ENCODE data around the gene TACR1. TPM values are rescaled to one million over a fixed set of nuclear protein-coding genes. Genes with fewer than 3 reads are reported as not detected.
A peak's percentile ranks its signal among the peaks of the same experiment; 100 is the strongest.

The TACR1 gene
- total RNA-seq, 1 donor = not detected

- TF ChIP-seq CTCF (IDR thresholded peaks at IDR 0.05; ENCODE audit: insufficient read depth, low read depth, low read length) = peak; percentile 54
- no peak overlapping the region for H3K4me3 ChIP-seq (ENCODE audit: low read depth, low read length)
- DNase-seq (ENCODE audit: low read depth) = peak; percentile 21
Observed at GRCh38 chr2:75098856-75099255, 100.5 kb downstream of the TACR1 start.

- DNase-seq (ENCODE audit: low read depth) = no peak
- TF ChIP-seq CTCF (IDR thresholded peaks at IDR 0.05; ENCODE audit: insufficient read depth, low read depth, low read length) = no peak
- no peak overlapping the region for H3K4me3 ChIP-seq (ENCODE audit: low read depth, low read length)
Observed at GRCh38 chr2:75097831-75098230, 101.5 kb downstream of the TACR1 start.

GRCh38 chr2:75094405-75094804 lies 104.9 kb downstream of the TACR1 start:
- no peak for DNase-seq (ENCODE audit: low read depth)
- no peak overlapping the region for H3K4me3 ChIP-seq (ENCODE audit: low read depth, low read length)
- no peak for TF ChIP-seq CTCF (IDR thresholded peaks at IDR 0.05; ENCODE audit: insufficient read depth, low read depth, low read length)

GRCh38 chr2:75090770-75091515 lies 108.4 kb downstream of the TACR1 start:
- TF ChIP-seq CTCF (IDR thresholded peaks at IDR 0.05; ENCODE audit: insufficient read depth, low read depth, low read length) = no peak
- H3K4me3 ChIP-seq (ENCODE audit: low read depth, low read length) = no peak overlapping the region
- DNase-seq (ENCODE audit: low read depth) = no peak

DNA sequence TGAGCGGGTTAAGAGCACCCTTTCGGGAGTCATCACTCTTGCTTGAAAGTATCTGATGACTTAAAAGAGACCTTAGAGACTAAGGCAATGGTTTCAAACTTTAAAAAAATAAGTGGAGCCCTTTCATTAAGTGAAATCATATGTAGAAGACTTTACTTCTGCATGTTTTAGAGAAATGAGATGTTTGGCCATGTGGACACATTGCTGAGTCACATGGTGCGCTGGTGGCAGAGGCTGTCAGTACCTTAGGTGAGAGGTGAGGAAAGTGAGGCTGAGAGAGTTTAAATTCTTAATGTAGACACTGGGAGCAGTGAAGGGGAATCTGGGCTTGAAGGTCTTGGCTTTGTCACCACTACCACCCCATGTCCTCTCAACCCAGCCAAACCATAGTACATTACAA lies 109.8 kb downstream of the TACR1 start:
- no peak for TF ChIP-seq CTCF (IDR thresholded peaks at IDR 0.05; ENCODE audit: insufficient read depth, low read depth, low read length)
- no peak for DNase-seq (ENCODE audit: low read depth)
- H3K4me3 ChIP-seq (ENCODE audit: low read depth, low read length) = no peak overlapping the region

- DNase-seq (ENCODE audit: low read depth) = no peak
- TF ChIP-seq CTCF (IDR thresholded peaks at IDR 0.05; ENCODE audit: insufficient read depth, low read depth, low read length) = no peak
- H3K4me3 ChIP-seq (ENCODE audit: low read depth, low read length) = no peak overlapping the region
Observed at GRCh38 chr2:75088791-75089190, 110.5 kb downstream of the TACR1 start.

DNA sequence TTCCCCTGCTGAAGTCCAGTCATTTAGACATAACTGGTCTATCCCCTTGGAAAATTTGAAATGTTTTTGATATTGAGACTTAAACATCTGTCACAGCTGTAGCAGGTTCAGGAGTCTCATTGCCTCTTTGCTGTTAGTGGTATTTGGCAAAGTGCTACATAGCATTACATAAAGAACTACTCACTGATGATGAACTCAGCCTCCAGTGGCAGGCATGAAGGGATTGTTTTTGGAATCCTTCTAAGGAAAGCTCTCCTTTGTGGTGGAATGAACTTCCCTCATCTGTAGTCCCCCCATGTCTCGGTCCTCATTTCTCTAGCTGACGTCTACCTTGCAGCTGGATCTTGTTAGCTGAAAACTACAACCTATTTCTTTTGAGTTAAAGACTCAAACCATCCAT lies 111.6 kb downstream of the TACR1 start:
- no peak for DNase-seq (ENCODE audit: low read depth)
- no peak for TF ChIP-seq CTCF (IDR thresholded peaks at IDR 0.05; ENCODE audit: insufficient read depth, low read depth, low read length)
- H3K4me3 ChIP-seq (ENCODE audit: low read depth, low read length) = no peak overlapping the region
